WTC11 (cell line): ENCODE data around the gene DTWD2. TPM values are rescaled to one million over a fixed set of nuclear protein-coding genes. Genes with fewer than 3 reads are reported as not detected.

Source experiments
- ATAC-seq: fragments of 200-7000 bp; cut with Tn5 transposase; 2 replicates; pipeline ENCODE4 v1.10.0; 2021; ENCODE audit warnings: mild to moderate bottlenecking, moderate library complexity
- CTCF ChIA-PET: fragments of 300-600 bp; sonication (Branson Sonifier 250); formaldehyde crosslinking; loops from one replicate; lab custom pipeline; 2021; ENCODE audit warnings: antibody characterized with exemption; lab: Charles Lee
- POLR2A ChIA-PET: fragments of 350-600 bp; sonication (Branson Sonifier 250); formaldehyde crosslinking; loops from one replicate; lab custom pipeline; 2021; ENCODE audit warnings: antibody characterized with exemption; lab: Charles Lee
- DNase-seq: peaks from one replicate; pipeline ENCODE4 v3.0.0; 2021; ENCODE audit warnings: low spot score
- H3K27ac Mint-ChIP-seq: 2 replicates; pipeline ENCODE4 v1.8.0; 2021; ENCODE audit warnings: mixed read lengths
- H3K27me3 Mint-ChIP-seq: 2 replicates; pipeline ENCODE4 v1.8.0; 2021; ENCODE audit warnings: low read depth, mild to moderate bottlenecking, moderate library complexity, mixed read lengths
- H3K36me3 Mint-ChIP-seq: 2 replicates; pipeline ENCODE4 v1.8.0; 2021; ENCODE audit warnings: mixed read lengths
- H3K4me1 Mint-ChIP-seq: 2 replicates; pipeline ENCODE4 v1.8.0; 2022; ENCODE audit warnings: mixed read lengths
- H3K4me3 Mint-ChIP-seq: 2 replicates; pipeline ENCODE4 v1.8.0; 2021; ENCODE audit warnings: mild to moderate bottlenecking, moderate library complexity, mixed read lengths
- H3K9me3 Mint-ChIP-seq: 2 replicates; pipeline ENCODE4 v1.8.0; 2021; ENCODE audit warnings: mixed read lengths
- AFF4 ChIP-seq: sonication (generic); formaldehyde crosslinking; IDR thresholded peaks from 2 replicates; pipeline ENCODE4 v1.8.1; 2023; ENCODE audit warnings: mild to moderate bottlenecking, missing genetic modification reagents, borderline replicate concordance
- ATF1 ChIP-seq: sonication (generic); formaldehyde crosslinking; IDR thresholded peaks from 2 replicates; pipeline ENCODE4 v1.8.1; 2023; ENCODE audit warnings: mild to moderate bottlenecking, moderate library complexity, missing genetic modification reagents
- ATF2 ChIP-seq: sonication (generic); formaldehyde crosslinking; IDR thresholded peaks from 2 replicates; pipeline ENCODE4 v1.8.1; 2022; ENCODE audit warnings: low read depth, missing genetic modification reagents, borderline replicate concordance
- CDX4 ChIP-seq: fragments of 250-450 bp; sonication (Bioruptor Pico); IDR thresholded peaks from 2 replicates; pipeline ENCODE4 v1.9.0; 2021; ENCODE audit warnings: moderate library complexity, mild to moderate bottlenecking, inconsistent platforms, borderline replicate concordance
- ELF4 ChIP-seq: sonication (generic); formaldehyde crosslinking; IDR thresholded peaks from 2 replicates; pipeline ENCODE4 v1.8.1; 2022; ENCODE audit warnings: low read depth, mild to moderate bottlenecking, moderate library complexity, missing genetic modification reagents
- ETV6 ChIP-seq: sonication (generic); formaldehyde crosslinking; IDR thresholded peaks from 2 replicates; pipeline ENCODE4 v1.8.1; 2022; ENCODE audit warnings: mild to moderate bottlenecking, missing genetic modification reagents
- FOXP1 ChIP-seq: sonication (generic); formaldehyde crosslinking; IDR thresholded peaks from 2 replicates; pipeline ENCODE4 v1.8.0; 2022; ENCODE audit warnings: missing genetic modification reagents, mild to moderate bottlenecking, moderate library complexity, borderline replicate concordance
- GABPB1 ChIP-seq: sonication (generic); formaldehyde crosslinking; IDR thresholded peaks from 2 replicates; pipeline ENCODE4 v1.8.1; 2023; ENCODE audit warnings: mild to moderate bottlenecking, missing genetic modification reagents
- GRHL2 ChIP-seq: fragments of 250-450 bp; sonication (Bioruptor Pico); IDR thresholded peaks from 2 replicates; pipeline ENCODE4 v1.8.0; 2022; ENCODE audit warnings: mild to moderate bottlenecking, moderate library complexity; ENCODE audit not compliant: insufficient replicate concordance, severe bottlenecking
- JUN ChIP-seq: sonication (generic); formaldehyde crosslinking; IDR thresholded peaks from 2 replicates; pipeline ENCODE4 v1.8.0; 2023; ENCODE audit warnings: mild to moderate bottlenecking, missing genetic modification reagents
- MXD4 ChIP-seq: fragments of 250-450 bp; sonication (Bioruptor Pico); IDR thresholded peaks from 2 replicates; pipeline ENCODE4 v1.8.0; 2021; ENCODE audit warnings: mild to moderate bottlenecking, moderate library complexity, borderline replicate concordance
- NFE2L1 ChIP-seq: sonication (generic); formaldehyde crosslinking; IDR thresholded peaks from 2 replicates; pipeline ENCODE4 v1.8.1; 2023; ENCODE audit warnings: missing genetic modification reagents
- NFYB ChIP-seq: sonication (generic); formaldehyde crosslinking; conservative IDR thresholded peaks from 2 replicates; pipeline ENCODE4 v1.8.0; 2022; ENCODE audit warnings: low read depth, missing genetic modification reagents
- NR1H2 ChIP-seq: sonication (generic); formaldehyde crosslinking; IDR thresholded peaks from 2 replicates; pipeline ENCODE4 v1.9.0; 2021; ENCODE audit warnings: mild to moderate bottlenecking, moderate library complexity, missing genetic modification reagents
- SMAD3 ChIP-seq: sonication (generic); formaldehyde crosslinking; IDR thresholded peaks from 2 replicates; pipeline ENCODE4 v1.8.0; 2022; ENCODE audit warnings: missing genetic modification reagents, mild to moderate bottlenecking, borderline replicate concordance
- SMAD4 ChIP-seq: sonication (generic); formaldehyde crosslinking; IDR thresholded peaks from 2 replicates; pipeline ENCODE4 v1.8.0; 2022; ENCODE audit warnings: mild to moderate bottlenecking, missing genetic modification reagents
- SP1 ChIP-seq: sonication (generic); formaldehyde crosslinking; conservative IDR thresholded peaks from 2 replicates; pipeline ENCODE4 v1.8.1; 2022; ENCODE audit warnings: missing genetic modification reagents
- STAT6 ChIP-seq: sonication (generic); formaldehyde crosslinking; conservative IDR thresholded peaks from 2 replicates; pipeline ENCODE4 v1.8.1; 2023; ENCODE audit warnings: mild to moderate bottlenecking, low read depth, missing genetic modification reagents, moderate library complexity
- TEAD1 ChIP-seq: sonication (generic); formaldehyde crosslinking; IDR thresholded peaks from 2 replicates; pipeline ENCODE4 v1.8.0; 2022; ENCODE audit warnings: mild to moderate bottlenecking, missing genetic modification reagents
- TEAD4 ChIP-seq: sonication (generic); formaldehyde crosslinking; IDR thresholded peaks from 2 replicates; pipeline ENCODE4 v1.8.0; 2022; ENCODE audit warnings: mild to moderate bottlenecking, missing genetic modification reagents
- ZNF121 ChIP-seq: sonication (generic); formaldehyde crosslinking; IDR thresholded peaks from 2 replicates; pipeline ENCODE4 v1.8.0; 2023; ENCODE audit warnings: missing genetic modification reagents
- ZNF232 ChIP-seq: sonication (generic); formaldehyde crosslinking; IDR thresholded peaks from 2 replicates; pipeline ENCODE4 v1.8.0; 2022; ENCODE audit warnings: mild to moderate bottlenecking, missing genetic modification reagents
- ZNF671 ChIP-seq: fragments of 250-450 bp; sonication (Bioruptor Pico); IDR thresholded peaks from 2 replicates; pipeline ENCODE4 v1.8.0; 2021; ENCODE audit warnings: mild to moderate bottlenecking
- total RNA-seq: library from RNA; stranded (reverse); gene quantifications from 3 replicates; pipeline ENCODE4 v1.2.3, GENCODE V29; 2021
- TF ChIP-seq, protein P1 (sequence below): sonication (generic); formaldehyde crosslinking; IDR thresholded peaks from 2 replicates; pipeline ENCODE4 v1.8.0; 2022; ENCODE audit warnings: mild to moderate bottlenecking, missing genetic modification reagents
- TF ChIP-seq, protein P2 (sequence below): fragments of 250-450 bp; sonication (Bioruptor Pico); IDR thresholded peaks from 2 replicates; pipeline ENCODE4 v1.8.0; 2021; ENCODE audit warnings: mild to moderate bottlenecking
- TF ChIP-seq, protein P3 (sequence below): sonication (generic); formaldehyde crosslinking; IDR thresholded peaks from 2 replicates; pipeline ENCODE4 v1.8.1; 2022; ENCODE audit warnings: low read depth, mild to moderate bottlenecking, moderate library complexity, missing genetic modification reagents, borderline replicate concordance

The DTWD2 gene
- total RNA-seq, 1 experiment from 2014 or later, result 13.1 TPM

- CTCF ChIA-PET, result interaction anchor here (1.0 to 1.2 kb wide), 2 partner anchors 10 to 293 kb away, joined by 3 to 4 read pairs; no protein-coding TSS in a partner anchor
- no peak for DNase-seq
- POLR2A ChIA-PET, result interaction anchor here (0.6 kb wide), 1 partner anchor 345 kb away, joined by 5 read pairs; no protein-coding TSS in a partner anchor
- Mint-ChIP-seq H3K4me3 (no peak overlapping the region), H3K4me1 (peaks cover 3% of the 10 kb centered on the region), H3K9me3 (peaks cover 41% of the 10 kb centered on the region), H3K27me3 (no peaks in the 10 kb centered on the region), H3K27ac (no peak overlapping the region), H3K36me3 (peaks cover 27% of the 10 kb centered on the region)
- ATAC-seq, result no peak
- TF ChIP-seq AFF4 (CRISPR knock-in tag) (no peak), ZNF671 (CRISPR knock-in tag) (no peak), ZNF121 (no peak), TEAD4 (CRISPR knock-in tag) (no peak), ETV6 (no peak), GABPB1 (CRISPR knock-in tag) (no peak), ZNF232 (no peak), GRHL2 (no peak), SMAD4 (CRISPR knock-in tag) (no peak), SMAD3 (no peak), CDX4 (no peak), MXD4 (no peak), NFE2L1 (CRISPR knock-in tag) (no peak)
- TF ChIP-seq, protein P1, sequence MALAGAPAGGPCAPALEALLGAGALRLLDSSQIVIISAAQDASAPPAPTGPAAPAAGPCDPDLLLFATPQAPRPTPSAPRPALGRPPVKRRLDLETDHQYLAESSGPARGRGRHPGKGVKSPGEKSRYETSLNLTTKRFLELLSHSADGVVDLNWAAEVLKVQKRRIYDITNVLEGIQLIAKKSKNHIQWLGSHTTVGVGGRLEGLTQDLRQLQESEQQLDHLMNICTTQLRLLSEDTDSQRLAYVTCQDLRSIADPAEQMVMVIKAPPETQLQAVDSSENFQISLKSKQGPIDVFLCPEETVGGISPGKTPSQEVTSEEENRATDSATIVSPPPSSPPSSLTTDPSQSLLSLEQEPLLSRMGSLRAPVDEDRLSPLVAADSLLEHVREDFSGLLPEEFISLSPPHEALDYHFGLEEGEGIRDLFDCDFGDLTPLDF (CRISPR knock-in tag), result no peak
- TF ChIP-seq, protein P2, sequence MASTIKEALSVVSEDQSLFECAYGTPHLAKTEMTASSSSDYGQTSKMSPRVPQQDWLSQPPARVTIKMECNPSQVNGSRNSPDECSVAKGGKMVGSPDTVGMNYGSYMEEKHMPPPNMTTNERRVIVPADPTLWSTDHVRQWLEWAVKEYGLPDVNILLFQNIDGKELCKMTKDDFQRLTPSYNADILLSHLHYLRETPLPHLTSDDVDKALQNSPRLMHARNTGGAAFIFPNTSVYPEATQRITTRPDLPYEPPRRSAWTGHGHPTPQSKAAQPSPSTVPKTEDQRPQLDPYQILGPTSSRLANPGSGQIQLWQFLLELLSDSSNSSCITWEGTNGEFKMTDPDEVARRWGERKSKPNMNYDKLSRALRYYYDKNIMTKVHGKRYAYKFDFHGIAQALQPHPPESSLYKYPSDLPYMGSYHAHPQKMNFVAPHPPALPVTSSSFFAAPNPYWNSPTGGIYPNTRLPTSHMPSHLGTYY (CRISPR knock-in tag), result no peak
These were observed 25.2 kb downstream of the DTWD2 start for GRCh38 chr5:118963169-118963568.

DNA sequence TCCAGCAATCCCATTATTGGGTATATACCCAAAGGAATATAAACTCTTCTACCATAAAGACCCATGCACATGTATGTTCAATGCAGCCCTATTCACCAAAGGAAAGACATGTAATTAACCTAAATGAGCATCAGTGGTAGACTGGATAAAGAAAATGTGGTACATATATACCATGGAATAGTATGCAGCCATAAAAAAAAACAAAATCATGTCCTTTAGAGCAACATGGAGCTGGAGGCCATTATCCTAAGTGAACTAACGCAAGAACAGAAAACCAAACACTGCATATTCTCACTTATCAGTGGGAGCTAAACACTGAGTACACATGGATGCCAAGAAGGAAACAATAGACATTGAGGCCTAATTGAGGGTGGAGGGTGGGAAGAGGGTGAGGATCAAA, 27.8 kb downstream of the DTWD2 start:
- peaks cover 26% of the 10 kb centered on the region for H3K36me3 Mint-ChIP-seq
- ChIA-PET POLR2A (no interaction called here), CTCF (no interaction called here)
- H3K4me1 Mint-ChIP-seq, result no peaks in the 10 kb centered on the region; the same call in 1 of the 2 replicates
- ATAC-seq, result no peak
- no peaks in the 10 kb centered on the region for H3K27me3 Mint-ChIP-seq
- no peak overlapping the region for H3K4me3 Mint-ChIP-seq
- DNase-seq, result no peak
- H3K9me3 Mint-ChIP-seq, result peaks cover 35% of the 10 kb centered on the region
- no peak overlapping the region for H3K27ac Mint-ChIP-seq
- TF ChIP-seq NR1H2 (CRISPR knock-in tag), result no peak
- TF ChIP-seq FOXP1 (CRISPR knock-in tag), result no peak
- no peak for TF ChIP-seq ATF2 (CRISPR knock-in tag)
- TF ChIP-seq, protein P3, sequence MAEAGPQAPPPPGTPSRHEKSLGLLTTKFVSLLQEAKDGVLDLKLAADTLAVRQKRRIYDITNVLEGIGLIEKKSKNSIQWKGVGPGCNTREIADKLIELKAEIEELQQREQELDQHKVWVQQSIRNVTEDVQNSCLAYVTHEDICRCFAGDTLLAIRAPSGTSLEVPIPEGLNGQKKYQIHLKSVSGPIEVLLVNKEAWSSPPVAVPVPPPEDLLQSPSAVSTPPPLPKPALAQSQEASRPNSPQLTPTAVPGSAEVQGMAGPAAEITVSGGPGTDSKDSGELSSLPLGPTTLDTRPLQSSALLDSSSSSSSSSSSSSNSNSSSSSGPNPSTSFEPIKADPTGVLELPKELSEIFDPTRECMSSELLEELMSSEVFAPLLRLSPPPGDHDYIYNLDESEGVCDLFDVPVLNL (CRISPR knock-in tag), result no peak
- TF ChIP-seq SP1 (CRISPR knock-in tag), result no peak
- no peak for TF ChIP-seq TEAD1 (CRISPR knock-in tag)
- TF ChIP-seq STAT6 (CRISPR knock-in tag), result no peak
- TF ChIP-seq ETV6, result no peak
- no peak for TF ChIP-seq ATF1 (CRISPR knock-in tag)
- no peak for TF ChIP-seq ZNF121
- TF ChIP-seq JUN, result no peak
- no peak for TF ChIP-seq ELF4 (CRISPR knock-in tag)
- no peak for TF ChIP-seq NFYB (CRISPR knock-in tag)
